ENCODE data around the gene DOK7.

DOK7 gene

DNA sequence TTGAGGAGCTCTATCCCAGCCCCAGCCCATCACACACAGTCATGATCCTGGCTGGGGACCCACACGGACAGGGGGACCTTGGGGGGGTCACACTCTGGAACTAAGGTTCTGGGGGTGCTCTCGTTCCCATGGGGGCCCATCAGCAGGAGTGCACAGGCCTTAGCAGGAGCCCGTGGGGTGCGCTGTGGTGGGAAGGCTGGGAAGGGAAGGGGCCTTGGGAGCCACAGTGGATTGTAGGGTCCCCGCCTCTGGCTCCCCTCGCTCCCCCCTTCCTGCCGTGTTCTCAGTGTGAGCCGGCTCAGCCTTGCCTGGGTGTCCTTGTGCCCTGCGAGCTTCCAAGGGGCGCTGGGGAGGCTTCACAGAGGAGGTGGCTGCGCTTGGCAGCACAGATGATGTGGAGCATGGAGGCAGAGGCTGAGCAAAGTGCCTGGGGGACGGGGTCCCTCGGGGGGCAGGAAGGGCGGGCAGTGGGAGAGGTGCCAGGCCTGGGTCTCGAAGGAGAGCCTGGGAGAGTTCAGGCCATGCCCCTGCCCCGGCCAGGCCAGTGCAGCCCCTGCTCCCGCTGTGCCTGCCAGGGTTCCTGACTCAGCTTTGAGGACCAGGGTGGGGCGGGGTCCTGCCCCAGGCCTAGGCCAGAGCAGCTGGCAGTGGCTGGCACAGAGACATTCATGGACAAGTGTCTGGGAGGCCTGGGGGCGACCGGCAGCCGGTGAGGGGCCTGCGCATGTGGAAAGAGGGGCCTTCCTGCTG, 26.9 kb upstream of the DOK7 start:
- H3K4me1 ChIP-seq (ENCODE audit: control insufficient read depth, insufficient read depth, low read length), result peaks cover 8% of the 10 kb centered on the region
- WGBS, 2 experiments, result 93 to 94% methylated on average over 22 of the region's 22 CpGs
- no peaks in the 10 kb centered on the region for H3K9me3 ChIP-seq (ENCODE audit: control insufficient read depth, low read length)
- no peaks in the 10 kb centered on the region for H3K27me3 ChIP-seq (ENCODE audit: control insufficient read depth, insufficient read depth, low read length, poor library complexity, severe bottlenecking)
- H3K4me3 ChIP-seq (ENCODE audit: insufficient read depth, low read depth, low read length), result no peak overlapping the region
- H3K36me3 ChIP-seq (ENCODE audit: control insufficient read depth, insufficient read depth, low read length), result no peaks in the 10 kb centered on the region
- H3K27ac ChIP-seq (ENCODE audit: insufficient read depth, low read depth, low read length, poor library complexity, severe bottlenecking), result no peak overlapping the region

DNA sequence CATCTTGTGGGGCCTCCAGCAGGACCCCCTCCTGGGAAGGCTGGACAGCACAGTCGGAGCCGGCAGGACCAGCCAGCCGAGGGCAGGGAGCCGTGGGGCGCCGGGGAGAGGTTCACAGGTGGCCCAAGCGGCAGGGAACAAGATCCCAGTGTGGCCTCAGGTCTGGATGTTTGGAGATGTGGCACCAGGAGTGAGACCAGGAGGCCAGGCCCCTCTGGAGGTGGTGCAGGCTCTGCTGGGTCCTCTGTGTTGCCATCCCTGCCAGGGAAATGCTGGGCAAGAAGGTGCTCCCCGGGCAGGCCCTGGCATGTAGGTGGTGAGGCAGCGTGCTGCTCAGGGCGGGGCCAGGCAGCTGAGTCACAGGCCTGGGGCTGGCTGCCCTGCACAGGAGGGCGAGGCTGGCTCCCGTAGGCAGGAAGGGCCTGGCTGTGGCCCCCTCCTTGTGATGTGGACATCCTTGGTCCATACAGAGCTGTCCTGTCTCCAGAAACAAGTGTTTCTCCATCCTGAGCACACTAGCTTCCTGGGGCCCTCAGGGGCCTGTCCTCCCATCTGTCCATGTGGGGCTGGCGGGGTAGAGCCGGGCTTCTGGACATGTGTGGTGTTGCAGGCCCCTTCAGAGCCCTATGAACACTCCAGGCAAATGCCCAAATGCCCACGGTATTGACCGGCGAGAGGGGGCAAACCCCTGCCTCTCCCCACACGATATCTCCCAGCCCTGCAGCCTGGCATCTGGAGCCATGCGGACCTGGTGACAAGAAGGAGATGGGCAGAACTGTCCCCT, 26.1 kb upstream of the DOK7 start:
- Histone ChIP-seq H3K4me3 (ENCODE audit: insufficient read depth, low read depth, low read length) (no peak overlapping the region), H3K27me3 (ENCODE audit: control insufficient read depth, insufficient read depth, low read length, poor library complexity, severe bottlenecking) (no peaks in the 10 kb centered on the region), H3K27ac (ENCODE audit: insufficient read depth, low read depth, low read length, poor library complexity, severe bottlenecking) (no peak overlapping the region), H3K9me3 (ENCODE audit: control insufficient read depth, low read length) (no peaks in the 10 kb centered on the region), H3K4me1 (ENCODE audit: control insufficient read depth, insufficient read depth, low read length) (peaks cover 8% of the 10 kb centered on the region), H3K36me3 (ENCODE audit: control insufficient read depth, insufficient read depth, low read length) (no peaks in the 10 kb centered on the region)
- WGBS, 2 experiments, result 93 to 95% methylated on average over 19 of the region's 19 CpGs

DNA sequence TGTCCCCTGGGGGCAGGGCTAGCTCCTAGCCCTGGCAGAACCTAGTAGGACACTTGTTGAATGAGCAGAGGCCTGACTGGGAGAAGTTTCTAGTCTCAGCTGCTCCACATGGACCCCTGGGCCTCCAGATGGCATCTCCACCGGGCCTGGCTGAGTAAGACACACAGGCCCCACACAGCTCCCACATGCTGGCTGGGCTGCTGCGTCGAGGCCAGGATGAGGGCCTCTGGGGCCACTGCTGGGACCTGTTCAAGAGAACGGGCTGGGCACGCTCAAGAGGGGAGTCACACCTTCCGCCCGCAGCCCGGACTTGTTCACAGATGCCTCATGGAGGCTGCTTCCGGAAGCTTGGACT, 25.5 kb upstream of the DOK7 start:
- Histone ChIP-seq H3K4me1 (ENCODE audit: control insufficient read depth, insufficient read depth, low read length) (peaks cover 8% of the 10 kb centered on the region), H3K36me3 (ENCODE audit: control insufficient read depth, insufficient read depth, low read length) (no peaks in the 10 kb centered on the region), H3K4me3 (ENCODE audit: insufficient read depth, low read depth, low read length) (no peak overlapping the region), H3K9me3 (ENCODE audit: control insufficient read depth, low read length) (no peaks in the 10 kb centered on the region), H3K27ac (ENCODE audit: insufficient read depth, low read depth, low read length, poor library complexity, severe bottlenecking) (no peak overlapping the region), H3K27me3 (ENCODE audit: control insufficient read depth, insufficient read depth, low read length, poor library complexity, severe bottlenecking) (no peaks in the 10 kb centered on the region)
- WGBS, 2 experiments, result 95 to 96% methylated on average over 9 of the region's 9 CpGs

DNA sequence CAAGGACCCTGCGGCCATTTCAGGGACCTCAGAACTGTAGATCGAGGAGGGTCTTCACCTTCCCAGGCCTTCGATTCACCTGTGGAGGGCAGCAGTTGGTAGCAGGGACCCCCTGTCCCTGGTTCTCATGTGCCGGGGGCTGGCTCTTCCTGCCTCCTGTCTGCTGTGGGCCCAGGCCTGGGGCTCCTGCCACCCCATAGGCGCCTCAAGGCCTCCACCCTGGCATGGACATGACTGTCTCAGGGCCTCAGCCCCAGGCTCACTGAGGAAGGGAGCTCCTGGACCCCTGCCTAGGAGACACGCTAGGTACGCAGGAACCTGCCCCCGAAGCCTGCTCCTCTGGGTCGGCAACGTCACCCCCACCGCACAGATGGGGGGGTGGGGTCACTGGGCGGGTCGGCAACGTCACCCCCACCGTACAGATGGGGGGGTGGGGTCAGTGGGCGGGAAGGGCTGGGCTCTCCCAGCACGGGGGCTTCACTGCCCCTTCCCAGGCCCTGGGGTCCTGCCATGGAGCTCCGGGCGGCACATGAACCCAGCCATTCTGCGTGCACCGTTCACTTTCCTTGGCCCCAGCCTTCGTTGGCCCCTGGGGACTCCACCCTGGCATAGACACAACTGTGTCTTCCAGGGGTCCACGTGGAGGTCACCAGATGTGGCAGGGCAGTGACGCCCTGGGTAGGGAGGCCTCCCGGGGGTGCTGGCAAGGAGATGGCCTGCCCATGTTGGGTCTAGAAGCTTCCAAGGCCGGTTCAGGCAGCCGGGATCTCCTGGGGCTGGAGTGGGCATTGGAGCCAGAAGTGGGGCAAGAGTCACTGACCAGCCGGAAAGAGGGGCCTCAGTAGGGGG, 24.9 kb upstream of the DOK7 start:
- no peaks in the 10 kb centered on the region for H3K36me3 ChIP-seq (ENCODE audit: control insufficient read depth, insufficient read depth, low read length)
- 93 to 94% methylated on average over 28 of the region's 28 CpGs for WGBS, 2 experiments

DNA sequence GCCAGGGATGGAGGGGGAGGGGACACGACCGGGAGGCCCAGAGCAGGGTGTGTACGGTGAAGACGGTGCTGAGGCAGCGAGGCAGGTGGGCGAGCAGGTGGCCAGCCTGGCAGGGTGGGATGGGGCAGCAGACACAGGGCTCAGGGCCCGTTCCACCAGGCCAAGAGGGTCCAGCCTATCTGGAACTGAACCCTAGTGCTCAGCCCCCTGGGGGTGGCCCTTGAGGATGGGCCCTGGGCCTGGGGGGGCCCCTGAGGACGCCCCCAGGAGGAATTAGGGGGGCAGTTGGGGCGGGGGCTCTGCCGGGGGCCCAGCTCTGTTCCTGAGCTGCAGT, 24.3 kb upstream of the DOK7 start:
- Histone ChIP-seq H3K4me1 (ENCODE audit: control insufficient read depth, insufficient read depth, low read length) (peaks cover 8% of the 10 kb centered on the region), H3K4me3 (ENCODE audit: insufficient read depth, low read depth, low read length) (no peak overlapping the region), H3K9me3 (ENCODE audit: control insufficient read depth, low read length) (no peaks in the 10 kb centered on the region), H3K36me3 (ENCODE audit: control insufficient read depth, insufficient read depth, low read length) (no peaks in the 10 kb centered on the region), H3K27me3 (ENCODE audit: control insufficient read depth, insufficient read depth, low read length, poor library complexity, severe bottlenecking) (no peaks in the 10 kb centered on the region), H3K27ac (ENCODE audit: insufficient read depth, low read depth, low read length, poor library complexity, severe bottlenecking) (no peak overlapping the region)
- 91 to 94% methylated on average over 10 of the region's 10 CpGs for whole genome bisulfite sequencing, 2 experiments

More for the DNA sequence above, 24.9 kb upstream of the DOK7 start:
- no peak overlapping the region for H3K27ac ChIP-seq (ENCODE audit: insufficient read depth, low read depth, low read length, poor library complexity, severe bottlenecking)
- no peaks in the 10 kb centered on the region for H3K9me3 ChIP-seq (ENCODE audit: control insufficient read depth, low read length)
- peaks cover 8% of the 10 kb centered on the region for H3K4me1 ChIP-seq (ENCODE audit: control insufficient read depth, insufficient read depth, low read length)
- H3K4me3 ChIP-seq (ENCODE audit: insufficient read depth, low read depth, low read length), result no peak overlapping the region
- no peaks in the 10 kb centered on the region for H3K27me3 ChIP-seq (ENCODE audit: control insufficient read depth, insufficient read depth, low read length, poor library complexity, severe bottlenecking)

DNA sequence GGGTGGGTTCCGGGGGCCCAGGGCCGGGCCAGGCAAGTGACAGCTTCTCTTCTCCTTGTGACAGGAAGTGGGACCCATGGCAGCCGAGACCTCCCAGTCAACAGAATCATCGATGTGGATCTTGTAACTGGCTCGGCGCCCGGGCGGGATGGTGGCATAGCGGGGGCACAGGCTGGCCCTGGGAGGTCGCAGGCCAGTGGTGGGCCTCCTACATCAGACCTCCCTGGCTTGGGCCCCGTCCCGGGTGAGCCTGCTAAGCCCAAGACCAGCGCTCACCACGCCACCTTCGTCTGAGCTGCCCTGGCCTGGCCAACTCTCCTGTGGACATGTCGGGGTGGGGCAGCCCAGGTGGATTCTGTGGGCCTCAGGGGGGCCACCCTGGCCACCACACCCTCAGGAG, 23.7 kb upstream of the DOK7 start:
- H3K4me1 ChIP-seq (ENCODE audit: control insufficient read depth, insufficient read depth, low read length), result peaks cover 8% of the 10 kb centered on the region
- no peak overlapping the region for H3K27ac ChIP-seq (ENCODE audit: insufficient read depth, low read depth, low read length, poor library complexity, severe bottlenecking)
- no peaks in the 10 kb centered on the region for H3K36me3 ChIP-seq (ENCODE audit: control insufficient read depth, insufficient read depth, low read length)
- H3K27me3 ChIP-seq (ENCODE audit: control insufficient read depth, insufficient read depth, low read length, poor library complexity, severe bottlenecking), result no peaks in the 10 kb centered on the region
- 94 to 95% methylated on average over 16 of the region's 16 CpGs for WGBS, 2 experiments
- H3K9me3 ChIP-seq (ENCODE audit: control insufficient read depth, low read length), result no peaks in the 10 kb centered on the region
- no peak overlapping the region for H3K4me3 ChIP-seq (ENCODE audit: insufficient read depth, low read depth, low read length)

DNA sequence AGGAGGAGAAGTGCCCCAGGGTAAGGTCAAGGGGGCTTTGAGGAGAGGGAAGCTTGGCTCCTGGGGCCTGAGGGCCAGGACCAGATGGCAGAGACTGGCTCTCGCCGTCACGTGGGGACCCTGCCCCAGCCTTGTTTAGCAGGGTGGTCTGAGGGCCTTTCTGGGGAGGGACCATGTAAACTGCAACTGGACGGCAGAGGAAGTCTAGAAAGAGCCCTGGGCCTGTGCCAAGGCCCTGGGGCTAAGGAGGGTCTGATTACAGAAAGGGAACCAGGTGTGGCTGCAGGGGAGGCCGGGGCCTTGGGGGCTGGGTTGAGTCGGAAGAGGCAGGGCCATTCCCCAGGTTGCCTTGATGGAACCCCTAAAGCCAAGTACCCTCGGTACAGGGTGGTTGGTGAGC, 23.1 kb upstream of the DOK7 start:
- Histone ChIP-seq H3K36me3 (ENCODE audit: control insufficient read depth, insufficient read depth, low read length) (no peaks in the 10 kb centered on the region), H3K9me3 (ENCODE audit: control insufficient read depth, low read length) (no peaks in the 10 kb centered on the region), H3K4me3 (ENCODE audit: insufficient read depth, low read depth, low read length) (no peak overlapping the region), H3K27ac (ENCODE audit: insufficient read depth, low read depth, low read length, poor library complexity, severe bottlenecking) (no peak overlapping the region), H3K4me1 (ENCODE audit: control insufficient read depth, insufficient read depth, low read length) (peaks cover 1% of the 10 kb centered on the region), H3K27me3 (ENCODE audit: control insufficient read depth, insufficient read depth, low read length, poor library complexity, severe bottlenecking) (no peaks in the 10 kb centered on the region)
- WGBS, 2 experiments, result 90 to 92% methylated on average over 7 of the region's 7 CpGs

DNA sequence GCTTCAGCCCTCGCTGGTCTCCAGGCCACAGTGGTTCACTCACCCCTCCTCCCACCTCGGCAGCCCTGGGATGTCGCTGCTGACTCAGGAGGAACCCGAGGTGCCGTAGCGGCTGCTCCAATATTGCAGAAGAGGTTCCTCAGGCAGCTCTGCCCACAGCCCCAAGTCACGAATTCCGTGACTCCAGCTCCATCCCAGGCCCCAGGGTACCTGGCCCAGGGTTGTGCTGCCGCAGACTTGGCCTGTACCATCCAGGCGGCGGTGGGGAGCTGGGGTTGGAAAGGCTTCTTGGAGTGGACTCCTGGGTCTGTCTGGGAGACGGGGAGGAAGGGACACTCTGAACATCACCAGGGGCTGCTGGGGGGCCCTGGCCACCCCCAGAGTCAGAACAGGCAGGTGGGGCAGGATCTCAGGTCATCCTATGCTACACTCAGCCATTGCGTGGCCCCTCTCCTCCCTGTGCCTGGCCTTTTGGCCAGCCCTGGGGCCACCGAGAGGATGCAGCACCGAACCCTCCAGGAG, 22.1 kb upstream of the DOK7 start:
- no peaks in the 10 kb centered on the region for H3K9me3 ChIP-seq (ENCODE audit: control insufficient read depth, low read length)
- H3K4me1 ChIP-seq (ENCODE audit: control insufficient read depth, insufficient read depth, low read length), result no peaks in the 10 kb centered on the region
- no peaks in the 10 kb centered on the region for H3K36me3 ChIP-seq (ENCODE audit: control insufficient read depth, insufficient read depth, low read length)
- 91 to 92% methylated on average over 15 of the region's 15 CpGs for WGBS, 2 experiments
- H3K27me3 ChIP-seq (ENCODE audit: control insufficient read depth, insufficient read depth, low read length, poor library complexity, severe bottlenecking), result no peaks in the 10 kb centered on the region
- H3K4me3 ChIP-seq (ENCODE audit: insufficient read depth, low read depth, low read length), result no peak overlapping the region
- no peak overlapping the region for H3K27ac ChIP-seq (ENCODE audit: insufficient read depth, low read depth, low read length, poor library complexity, severe bottlenecking)

DNA sequence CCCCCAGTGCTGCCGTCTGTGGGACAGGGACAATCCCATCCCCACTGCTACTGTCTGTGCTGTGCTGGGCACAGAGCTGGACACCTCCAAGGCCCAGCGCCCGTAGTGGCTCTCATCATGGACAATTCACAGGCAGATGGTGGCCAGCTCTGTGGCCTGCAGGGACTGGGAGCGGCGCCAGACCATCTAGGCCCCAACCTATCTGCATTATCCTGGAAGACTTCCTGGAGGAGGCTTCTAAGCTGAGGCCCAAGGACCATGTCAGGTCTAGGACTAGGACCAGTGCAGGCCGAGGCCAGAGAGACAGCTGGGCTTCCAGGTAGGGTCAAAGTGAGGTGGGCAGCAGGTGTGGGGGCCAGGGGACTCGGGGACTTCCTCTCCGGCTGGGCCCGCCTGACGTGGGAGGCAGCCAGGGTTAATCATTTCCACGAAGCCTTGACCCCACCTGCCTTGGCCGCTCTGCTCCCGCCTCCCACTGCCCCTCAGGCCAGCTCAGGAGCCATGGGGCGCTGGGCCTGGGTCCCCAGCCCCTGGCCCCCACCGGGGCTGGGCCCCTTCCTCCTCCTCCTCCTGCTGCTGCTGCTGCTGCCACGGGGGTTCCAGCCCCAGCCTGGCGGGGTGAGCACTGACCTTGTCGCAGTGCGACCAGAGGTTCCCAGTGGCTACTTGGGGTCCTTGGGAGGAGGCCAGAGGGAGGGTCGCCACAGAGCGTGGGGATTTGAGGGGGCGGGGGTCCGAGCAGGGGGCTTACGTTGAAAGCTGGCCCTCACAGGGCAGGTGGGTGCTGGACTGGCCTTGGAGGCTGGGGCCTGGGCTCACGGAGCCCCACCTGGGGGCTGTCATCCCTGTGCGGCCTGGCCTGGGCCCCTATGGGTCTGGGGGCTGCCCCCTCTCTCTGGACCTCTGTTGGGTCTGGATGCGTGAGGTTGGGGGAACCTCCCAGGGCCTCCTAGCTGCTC, 21.3 kb upstream of the DOK7 start, which contains the start of gene HGFAC:
Gene HGFAC (plus strand): TSS at position 468 of the 959 bp plus-strand sequence. CDS start 34 bp downstream, at position 502.
- no peaks in the 10 kb centered on the region for H3K27me3 ChIP-seq (ENCODE audit: control insufficient read depth, insufficient read depth, low read length, poor library complexity, severe bottlenecking)
- H3K4me3 ChIP-seq (ENCODE audit: insufficient read depth, low read depth, low read length), result no peak within 1 kb of the TSS
- no peaks in the 10 kb centered on the region for H3K4me1 ChIP-seq (ENCODE audit: control insufficient read depth, insufficient read depth, low read length)
- 93 to 94% methylated on average over 27 of the region's 27 CpGs for WGBS, 2 experiments
- H3K27ac ChIP-seq (ENCODE audit: insufficient read depth, low read depth, low read length, poor library complexity, severe bottlenecking), result no peak within 1 kb of the TSS
- no peaks in the 10 kb centered on the region for H3K36me3 ChIP-seq (ENCODE audit: control insufficient read depth, insufficient read depth, low read length)
- no peaks in the 10 kb centered on the region for H3K9me3 ChIP-seq (ENCODE audit: control insufficient read depth, low read length)
